Neuronal stem cell (in vitro differentiated cells): Measurements from ENCODE around the gene RNASE12.
"Not testable (repeated sequence)": the region's sequence is repeated elsewhere in the genome, so short reads cannot be mapped to it uniquely, and the experiment has no call there.

ENCODE experiments used
- DNase-seq: peaks from one replicate; pipeline ENCODE4 v3.0.0-alpha.2; 2013; ENCODE audit warnings: low spot score
- H2AFZ ChIP-seq: one replicate; pipeline ENCODE4 v1.6.1; 2013; ENCODE audit warnings: mild to moderate bottlenecking, low read length, inconsistent platforms
- H2AK5ac ChIP-seq: 2 replicates; pipeline ENCODE4 v1.6.1; 2013; ENCODE audit warnings: low read depth, mild to moderate bottlenecking, inconsistent platforms, low read length, moderate library complexity, mixed read lengths
- H2BK120ac ChIP-seq: 2 replicates; pipeline ENCODE4 v1.6.1; 2013; ENCODE audit warnings: low read depth, mild to moderate bottlenecking, inconsistent platforms, low read length, moderate library complexity, mixed read lengths
- H2BK12ac ChIP-seq: one replicate; pipeline ENCODE4 v1.6.1; 2013; ENCODE audit warnings: low read length, inconsistent platforms
- H2BK15ac ChIP-seq: 2 replicates; pipeline ENCODE4 v1.6.1; 2013; ENCODE audit warnings: mild to moderate bottlenecking, low read length, inconsistent platforms, mixed read lengths
- H2BK5ac ChIP-seq: one replicate; pipeline ENCODE4 v1.6.1; 2013; ENCODE audit warnings: inconsistent platforms, mild to moderate bottlenecking, low read length, moderate library complexity
- H3K14ac ChIP-seq: one replicate; pipeline ENCODE4 v1.6.1; 2013; ENCODE audit warnings: low read length, inconsistent platforms
- H3K18ac ChIP-seq: 2 replicates; pipeline ENCODE4 v1.6.1; 2013; ENCODE audit warnings: low read length, inconsistent platforms
- H3K23ac ChIP-seq: 2 replicates; pipeline ENCODE4 v1.6.1; 2013; ENCODE audit warnings: low read depth, mild to moderate bottlenecking, mixed read lengths, low read length, inconsistent platforms; ENCODE audit not compliant: poor library complexity
- H3K27ac ChIP-seq: replicated peaks from 3 replicates; pipeline ENCODE4 v1.5.1; 2013; ENCODE audit warnings: low read length, inconsistent platforms
- H3K27me3 ChIP-seq, 3 experiments: 2 replicates each; pipeline ENCODE4 v1.6.1; 2013; ENCODE audit warnings: low read length in 3 of 3, mild to moderate bottlenecking in 2 of 3, inconsistent platforms in 1 of 3, low read depth in 1 of 3, mixed read lengths in 1 of 3, moderate library complexity in 1 of 3; ENCODE audit not compliant: control insufficient read depth in 3 of 3, insufficient read depth in 3 of 3
- H3K36me3 ChIP-seq, 2 donors: replicated peaks in 1 of 2; 2 replicates each; pipeline ENCODE4 v1.6.1; 2013; ENCODE audit warnings: low read length in 2 of 2; ENCODE audit not compliant: control insufficient read depth in 2 of 2, insufficient read depth in 2 of 2
- H3K4ac ChIP-seq: 2 replicates; pipeline ENCODE4 v1.6.1; 2013; ENCODE audit warnings: inconsistent platforms, mild to moderate bottlenecking, low read length, moderate library complexity
- H3K4me1 ChIP-seq, 2 donors: 1 replicate in 1 of 2; 2 replicates in 1 of 2; pipeline ENCODE4 v1.6.1; 2013; ENCODE audit warnings: low read length in 2 of 2, low read depth in 1 of 2; ENCODE audit not compliant: control insufficient read depth in 2 of 2, insufficient read depth in 1 of 2
- H3K4me2 ChIP-seq: one replicate; pipeline ENCODE4 v1.6.1; 2013; ENCODE audit warnings: mild to moderate bottlenecking, low read length, inconsistent platforms; ENCODE audit not compliant: insufficient read depth, poor library complexity, severe bottlenecking
- H3K4me3 ChIP-seq, 2 donors: 2 replicates each; pipeline ENCODE4 v1.5.1; 2013; ENCODE audit warnings: low read length in 2 of 2, mild to moderate bottlenecking in 2 of 2, inconsistent platforms in 1 of 2, moderate library complexity in 1 of 2
- H3K79me1 ChIP-seq: one replicate; pipeline ENCODE4 v1.6.1; 2013; ENCODE audit warnings: low read depth, mild to moderate bottlenecking, inconsistent platforms, low read length, moderate library complexity
- H3K9ac ChIP-seq: one replicate; pipeline ENCODE4 v1.6.1; 2013; ENCODE audit warnings: mild to moderate bottlenecking, low read depth, low read length, inconsistent platforms; ENCODE audit not compliant: poor library complexity
- H3K9me3 ChIP-seq, 2 donors: replicated peaks in 1 of 2; 2 replicates each; pipeline versions ENCODE3 to v1.6.1; 2013; ENCODE audit warnings: low read length in 2 of 2, mild to moderate bottlenecking in 2 of 2, inconsistent platforms in 1 of 2, low read depth in 1 of 2, mixed read lengths in 1 of 2, moderate library complexity in 1 of 2; ENCODE audit not compliant: control insufficient read depth in 2 of 2, insufficient read depth in 1 of 2
- H4K8ac ChIP-seq: one replicate; pipeline ENCODE4 v1.6.1; 2013; ENCODE audit warnings: low read depth, mild to moderate bottlenecking, inconsistent platforms, low read length, moderate library complexity
- H4K91ac ChIP-seq: one replicate; pipeline ENCODE4 v1.6.1; 2013; ENCODE audit warnings: low read length, low read depth, mild to moderate bottlenecking, inconsistent platforms; ENCODE audit not compliant: poor library complexity
- WGBS, 2 donors: extraction: QIAGEN DNeasy Blood & Tissue Kit; methylation state at CpG; one replicate each; pipeline ENCODE4 v1.1.7; 2013; ENCODE audit warnings: missing lambda C conversion rate in 2 of 2, mixed read lengths in 1 of 2; ENCODE audit not compliant: insufficient read length in 2 of 2, insufficient replicate concordance in 1 of 2; ENCODE audit errors: extremely low coverage in 2 of 2; 5-methylcytosine and 5-hydroxymethylcytosine counted together

Gene RNASE12

DNA sequence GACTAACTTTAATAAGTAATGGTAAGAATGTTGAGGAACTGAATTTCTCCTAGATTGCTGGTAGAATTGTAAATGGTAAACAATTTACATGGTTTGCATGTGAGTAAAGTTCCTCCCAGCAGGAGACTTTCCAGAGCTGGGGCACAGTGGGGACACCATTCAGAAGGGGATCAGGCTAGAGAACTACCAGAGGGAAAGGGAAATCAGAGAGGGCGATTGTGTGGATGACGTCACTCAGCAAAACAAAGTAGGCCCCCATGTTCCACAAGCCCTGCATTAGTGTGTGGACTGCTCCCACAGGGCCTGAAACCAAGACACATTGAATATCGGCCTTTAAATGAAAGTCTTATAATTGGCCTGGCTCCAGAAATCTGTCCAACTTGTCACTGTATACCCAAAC is 12.9 kb downstream of the RNASE12 start:
- no peaks in the 10 kb centered on the region for H3K9me3 ChIP-seq
- H3K14ac ChIP-seq, result no peak overlapping the region
- no CpG with 5 or more reads among the region's 3 CpGs for WGBS, 2 donors
- H3K18ac ChIP-seq, result no peak overlapping the region
- H3K4me2 ChIP-seq, result no peak overlapping the region
- H4K91ac ChIP-seq, result no peak overlapping the region
- no peaks in the 10 kb centered on the region for H3K36me3 ChIP-seq
- no peak overlapping the region for H2AK5ac ChIP-seq
- peaks cover 0 to 10% (median 0%) of the 10 kb centered on the region in 3 experiments for H3K27me3 ChIP-seq
- no peak overlapping the region for H2BK12ac ChIP-seq
- peak; percentile 35 for DNase-seq
- H2AFZ ChIP-seq, result no peak overlapping the region
- H3K79me1 ChIP-seq, result no peaks in the 10 kb centered on the region
- H3K27ac ChIP-seq, result no peak overlapping the region
- peaks cover 0 to 12% of the 10 kb centered on the region in 2 donors for H3K4me1 ChIP-seq
- H2BK15ac ChIP-seq, result no peak overlapping the region
- no peak overlapping the region for H3K9ac ChIP-seq
- H4K8ac ChIP-seq, result no peak overlapping the region
- no peak overlapping the region for H2BK120ac ChIP-seq
- no peak overlapping the region for H3K4me3 ChIP-seq
- H3K23ac ChIP-seq, result no peak overlapping the region
- H3K4ac ChIP-seq, result no peak overlapping the region
- no peak overlapping the region for H2BK5ac ChIP-seq

GRCh38 chr14:20572382-20572990 is 18.7 kb downstream of the RNASE12 start:
- no CpG with 5 or more reads among the region's 4 CpGs for WGBS, 2 donors
- H2BK5ac ChIP-seq, H3K27ac ChIP-seq, H3K14ac ChIP-seq, H2BK15ac ChIP-seq, H3K23ac ChIP-seq, H3K18ac ChIP-seq, H2AK5ac ChIP-seq, H3K4me3 ChIP-seq, H3K4me2 ChIP-seq, H3K4me1 ChIP-seq, H3K9me3 ChIP-seq, H3K27me3 ChIP-seq, H4K91ac ChIP-seq, H4K8ac ChIP-seq, H2AFZ ChIP-seq, H2BK120ac ChIP-seq, H3K4ac ChIP-seq, DNase-seq, H2BK12ac ChIP-seq, H3K36me3 ChIP-seq, H3K79me1 ChIP-seq, H3K9ac ChIP-seq: not testable (repeated sequence)

DNA sequence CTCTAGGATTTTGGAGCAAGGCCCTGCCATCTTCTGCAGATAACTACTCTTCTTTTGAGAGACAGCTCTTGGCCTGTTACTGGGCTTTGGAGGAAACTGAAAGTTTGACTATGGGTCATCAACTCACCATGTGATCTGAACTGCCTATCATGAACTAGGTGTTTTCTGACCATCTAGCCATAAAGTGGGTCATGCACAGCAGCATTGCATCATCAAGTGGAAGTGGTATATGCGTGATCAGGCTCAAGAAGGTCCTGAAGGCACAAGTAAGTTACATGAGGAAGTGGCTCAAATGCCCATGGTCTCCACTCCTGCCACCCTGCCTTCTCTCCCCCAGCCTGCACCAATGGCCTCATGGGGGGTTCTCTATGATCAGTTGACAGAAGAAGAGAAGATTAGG is 20.5 kb downstream of the RNASE12 start:
- H3K4me1 ChIP-seq, H3K4me2 ChIP-seq, H3K23ac ChIP-seq, H2AK5ac ChIP-seq, H3K4me3 ChIP-seq, H2BK120ac ChIP-seq, H3K14ac ChIP-seq, H3K27ac ChIP-seq, H3K9ac ChIP-seq, H3K79me1 ChIP-seq, H3K18ac ChIP-seq, H2AFZ ChIP-seq, H4K91ac ChIP-seq, H4K8ac ChIP-seq, H3K4ac ChIP-seq, H2BK15ac ChIP-seq, H3K36me3 ChIP-seq, H3K27me3 ChIP-seq, H2BK5ac ChIP-seq, DNase-seq, H3K9me3 ChIP-seq, H2BK12ac ChIP-seq: not testable (repeated sequence)
- WGBS, 2 donors, result no CpG with 5 or more reads among the region's 1 CpG

GRCh38 chr14:20569865-20570264 is 21.3 kb downstream of the RNASE12 start:
- not testable (repeated sequence) for H3K4me3 ChIP-seq, H2BK12ac ChIP-seq, H2BK15ac ChIP-seq, H3K79me1 ChIP-seq, H3K27me3 ChIP-seq, H3K4me1 ChIP-seq, H3K23ac ChIP-seq, DNase-seq, H4K8ac ChIP-seq, H3K4ac ChIP-seq, H2BK120ac ChIP-seq, H2BK5ac ChIP-seq, H3K4me2 ChIP-seq, H4K91ac ChIP-seq, H3K9ac ChIP-seq, H2AFZ ChIP-seq, H3K36me3 ChIP-seq, H3K27ac ChIP-seq, H3K9me3 ChIP-seq, H3K14ac ChIP-seq, H2AK5ac ChIP-seq, H3K18ac ChIP-seq
- WGBS, 2 donors, result no CpG with 5 or more reads among the region's 2 CpGs
